ENCODE data around the gene ZNF784. TPM values are rescaled to one million over a fixed set of nuclear protein-coding genes. Genes with fewer than 3 reads are reported as not detected.

Gene ZNF784
- total RNA-seq, 3 donors from 2014 or later (not counting 1 experiment from before 2014, with no cell fraction given), result 6.4 to 7.9 (median 7.1) TPM

- peak overlapping the region; percentile 100 for H3K27ac Mint-ChIP-seq
- Histone ChIP-seq H3K27ac (ENCODE audit: low read length) (no peak overlapping the region), H3K4me3 (ENCODE audit: low read length) (no peak overlapping the region), H3K4me1 (ENCODE audit: control insufficient read depth, insufficient read depth, low read length) (peaks cover 44% of the 10 kb centered on the region), H3K9me3 (ENCODE audit: control insufficient read depth, insufficient read depth, low read length) (no peaks in the 10 kb centered on the region), H3K36me3 (ENCODE audit: control insufficient read depth, insufficient read depth, low read length) (no peaks in the 10 kb centered on the region), H3K27me3 (ENCODE audit: control insufficient read depth, insufficient read depth, low read length) (no peaks in the 10 kb centered on the region)
- H3K4me1 Mint-ChIP-seq, result peaks cover 41 to 48% of the 10 kb centered on the region in 2 donors
- DNase-seq (no peak), ATAC-seq (no peak)
- H3K4me3 Mint-ChIP-seq, result no peak overlapping the region
- H3K9me3 Mint-ChIP-seq, result no peaks in the 10 kb centered on the region
- 85% methylated on average over 8 of the region's 8 CpGs for WGBS (ENCODE audit: insufficient coverage)
- no peak for TF ChIP-seq CTCF (IDR thresholded peaks at IDR 0.05)
- intact Hi-C loops (cut with micrococcal nuclease), result loop anchor here (10.0 kb wide), 1 partner anchor 171 kb away; no protein-coding TSS in a partner anchor
- H3K36me3 Mint-ChIP-seq, result no peaks in the 10 kb centered on the region
- no peaks in the 10 kb centered on the region for H3K27me3 Mint-ChIP-seq (ENCODE audit: low read depth in 2 of 2)
These were observed 9.5 kb upstream of the ZNF784 start for GRCh38 chr19:55633861-55634260.

DNA sequence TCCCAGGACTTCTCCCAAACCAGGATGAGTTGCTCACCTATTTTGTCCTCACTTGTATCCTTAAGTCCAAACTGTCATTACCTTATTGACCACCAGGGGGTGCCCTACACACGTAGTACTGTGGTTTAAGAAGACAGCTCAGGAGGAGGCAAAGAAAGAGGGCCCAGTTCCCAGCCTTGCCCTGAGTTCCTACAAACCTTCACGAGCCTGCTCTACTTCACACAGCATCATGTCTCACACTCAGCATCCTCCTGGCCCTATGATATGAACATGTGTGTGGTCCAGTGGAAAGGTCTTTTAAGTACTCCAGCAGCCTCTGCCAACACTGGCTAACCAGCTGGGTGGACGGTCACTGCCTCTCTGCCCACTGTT, 8.1 kb upstream of the ZNF784 start:
- Mint-ChIP-seq H3K27me3 (ENCODE audit: low read depth in 2 of 2) (no peaks in the 10 kb centered on the region), H3K9me3 (no peaks in the 10 kb centered on the region), H3K4me1 (peaks cover 34 to 40% of the 10 kb centered on the region in 2 donors), H3K27ac (peak overlapping the region; percentile 15 to 77), H3K36me3 (no peaks in the 10 kb centered on the region), H3K4me3 (peak overlapping the region; percentile 11)
- Histone ChIP-seq H3K36me3 (ENCODE audit: control insufficient read depth, insufficient read depth, low read length) (no peaks in the 10 kb centered on the region), H3K9me3 (ENCODE audit: control insufficient read depth, insufficient read depth, low read length) (no peaks in the 10 kb centered on the region), H3K27ac (ENCODE audit: low read length) (no peak overlapping the region), H3K4me1 (ENCODE audit: control insufficient read depth, insufficient read depth, low read length) (peaks cover 39% of the 10 kb centered on the region), H3K27me3 (ENCODE audit: control insufficient read depth, insufficient read depth, low read length) (no peaks in the 10 kb centered on the region), H3K4me3 (ENCODE audit: low read length) (no peak overlapping the region)
- peak; percentile 75 for TF ChIP-seq CTCF (IDR thresholded peaks at IDR 0.05)
- 50% methylated on average over 2 of the region's 3 CpGs for WGBS (ENCODE audit: insufficient coverage)
- DNase-seq (peak; percentile 74 to 97), ATAC-seq (peak; percentile 62 to 83 (median 63))
- intact Hi-C loops (cut with micrococcal nuclease), result loop anchor here (10.0 kb wide), 1 partner anchor 172 kb away; no protein-coding TSS in a partner anchor

DNA sequence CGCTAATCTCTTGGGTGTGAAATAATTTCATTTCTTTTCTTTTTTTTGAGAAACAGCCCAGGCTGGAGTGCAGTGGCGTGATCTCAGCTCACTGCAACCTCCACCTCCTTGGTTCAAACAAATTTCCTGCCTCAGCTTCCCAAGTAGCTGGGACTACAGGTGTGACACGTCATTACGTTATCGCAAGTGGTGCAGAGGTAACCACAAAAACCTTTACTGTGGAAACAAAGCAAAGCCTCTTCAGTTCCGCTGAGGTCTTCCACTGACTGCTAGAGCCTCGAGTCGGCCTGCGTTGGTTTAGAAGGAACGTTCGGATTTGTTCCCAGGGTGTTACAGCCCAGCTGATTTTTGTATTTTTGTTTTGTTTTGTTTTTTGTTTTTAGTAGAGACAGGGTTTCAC, 2.0 kb upstream of the ZNF784 start:
- ATAC-seq, result no peak
- intact Hi-C loops (cut with micrococcal nuclease), result no loop called here

More for the DNA sequence above, 2.0 kb upstream of the ZNF784 start:
- Histone ChIP-seq H3K36me3 (ENCODE audit: control insufficient read depth, insufficient read depth, low read length) (no peaks in the 10 kb centered on the region), H3K4me3 (ENCODE audit: low read length) (no peak overlapping the region), H3K27ac (ENCODE audit: low read length) (no peak overlapping the region), H3K27me3 (ENCODE audit: control insufficient read depth, insufficient read depth, low read length) (no peaks in the 10 kb centered on the region), H3K9me3 (ENCODE audit: control insufficient read depth, insufficient read depth, low read length) (no peaks in the 10 kb centered on the region), H3K4me1 (ENCODE audit: control insufficient read depth, insufficient read depth, low read length) (peaks cover 10% of the 10 kb centered on the region)
- Mint-ChIP-seq H3K9me3 (no peaks in the 10 kb centered on the region), H3K4me1 (peaks cover 14 to 18% of the 10 kb centered on the region in 2 donors), H3K4me3 (peak overlapping the region; percentile 6), H3K27me3 (ENCODE audit: low read depth in 2 of 2) (no peaks in the 10 kb centered on the region), H3K36me3 (no peaks in the 10 kb centered on the region), H3K27ac (no peak overlapping the region)
- TF ChIP-seq CTCF (IDR thresholded peaks at IDR 0.05), result no peak
- DNase-seq, result peak in 1 of 2 donors; percentile 90
- WGBS (ENCODE audit: insufficient coverage), result 68% methylated on average over 10 of the region's 11 CpGs

All from natural killer cell (primary cell).